Stimulated activated CD4-positive, alpha-beta T cell treated with anti-CD3 and anti-CD28 coated beads, Interleukin-15, amount 100 ng/mL, for 48 hours (primary cell): ENCODE results near the gene ATG10.
"Not testable (repeated sequence)": the region's sequence is repeated elsewhere in the genome, so short reads cannot be mapped to it uniquely, and the experiment has no call there.

ENCODE experiments used
- DNase-seq, 2 donors: peaks; one replicate each; pipeline ENCODE4 v3.0.0-alpha.2; 2020; ENCODE audit warnings: low read depth in 2 of 2

Gene ATG10

GRCh38 chr5:82054004-82054710, 82.3 kb downstream of the ATG10 start:
- no peak for DNase-seq

- DNase-seq: no peak
Measured at GRCh38 chr5:82057051-82057450, 85.2 kb downstream of the ATG10 start.

- DNase-seq: no peak
Measured at GRCh38 chr5:82058710-82059109, 86.9 kb downstream of the ATG10 start.

GRCh38 chr5:82066791-82067190, 95.0 kb downstream of the ATG10 start:
- DNase-seq: no peak

GRCh38 chr5:82068042-82068441, 96.2 kb downstream of the ATG10 start:
- DNase-seq: not testable (repeated sequence)

- no peak for DNase-seq
Measured at GRCh38 chr5:82068723-82069122, 96.9 kb downstream of the ATG10 start.

- no peak for DNase-seq
Measured at GRCh38 chr5:82072138-82072537, 100.3 kb downstream of the ATG10 start.

- no peak for DNase-seq
Measured at GRCh38 chr5:82073179-82073578, 101.4 kb downstream of the ATG10 start.

- DNase-seq: no peak
Measured at GRCh38 chr5:82074950-82075349, 103.1 kb downstream of the ATG10 start.

GRCh38 chr5:82077496-82077895, 105.7 kb downstream of the ATG10 start:
- DNase-seq: no peak

- no peak for DNase-seq
Measured at GRCh38 chr5:82091617-82092016, 119.8 kb downstream of the ATG10 start.

GRCh38 chr5:82095536-82095935, 123.7 kb downstream of the ATG10 start:
- no peak for DNase-seq

GRCh38 chr5:82096249-82096648, 124.4 kb downstream of the ATG10 start:
- no peak for DNase-seq

GRCh38 chr5:82100303-82101077, 128.7 kb downstream of the ATG10 start:
- no peak for DNase-seq

GRCh38 chr5:82104872-82105271, 133.0 kb downstream of the ATG10 start:
- DNase-seq: no peak

GRCh38 chr5:82105457-82105856, 133.6 kb downstream of the ATG10 start:
- DNase-seq: no peak

- DNase-seq: no peak
Measured at GRCh38 chr5:82106207-82106606, 134.4 kb downstream of the ATG10 start.

- DNase-seq: no peak
Measured at GRCh38 chr5:82106756-82107155, 134.9 kb downstream of the ATG10 start.

- DNase-seq: no peak
Measured at GRCh38 chr5:82107267-82107666, 135.4 kb downstream of the ATG10 start.

GRCh38 chr5:82109013-82109412, 137.2 kb downstream of the ATG10 start:
- no peak for DNase-seq

- DNase-seq: not testable (repeated sequence)
Measured at GRCh38 chr5:82109915-82110314, 138.1 kb downstream of the ATG10 start.

GRCh38 chr5:82111191-82111590, 139.4 kb downstream of the ATG10 start:
- no peak for DNase-seq

- no peak for DNase-seq
Measured at GRCh38 chr5:82115858-82116257, 144.0 kb downstream of the ATG10 start.
